HG02852 (cell line): ENCODE results near the gene MSH3.

Experiments
- ATAC-seq: cut with Tn5 transposase; IDR thresholded peaks from one replicate; pipeline ENCODE4 v1.9.1; 2021; ENCODE audit warnings: mild to moderate bottlenecking, moderate library complexity; ENCODE audit not compliant: unreplicated experiment

MSH3 gene

GRCh38 chr5:80654391-80655230, at the start of gene MSH3, which contains the start of gene DHFR:
TSS of gene MSH3 (plus strand) at chr5:80654652. CDS start at chr5:80654728, 76 bp downstream.
TSS of gene DHFR (minus strand) at chr5:80654983. CDS start at chr5:80654489, 494 bp downstream.
- ATAC-seq: peak; percentile 50

- no peak for ATAC-seq
Measured at GRCh38 chr5:80607343-80607742, 47.1 kb upstream of the MSH3 start.

- ATAC-seq: peak; percentile 95
Measured at GRCh38 chr5:80607832-80608231, 46.6 kb upstream of the MSH3 start.

- ATAC-seq: no peak
Measured at GRCh38 chr5:80608731-80609130, 45.7 kb upstream of the MSH3 start.

- ATAC-seq: no peak
Measured at GRCh38 chr5:80609692-80610091, 44.8 kb upstream of the MSH3 start.

- ATAC-seq: no peak
Measured at GRCh38 chr5:80615266-80615914, 39.1 kb upstream of the MSH3 start.

- ATAC-seq: no peak
Measured at GRCh38 chr5:80618438-80618837, 36.0 kb upstream of the MSH3 start.

- no peak for ATAC-seq
Measured at GRCh38 chr5:80619086-80619485, 35.4 kb upstream of the MSH3 start.

- no peak for ATAC-seq
Measured at GRCh38 chr5:80620211-80620610, 34.2 kb upstream of the MSH3 start.

- ATAC-seq: no peak
Measured at GRCh38 chr5:80622756-80623155, 31.7 kb upstream of the MSH3 start.

- no peak for ATAC-seq
Measured at GRCh38 chr5:80623999-80624398, 30.5 kb upstream of the MSH3 start.

- ATAC-seq: no peak
Measured at GRCh38 chr5:80625230-80625629, 29.2 kb upstream of the MSH3 start.

GRCh38 chr5:80629281-80629680, 25.2 kb upstream of the MSH3 start:
- no peak for ATAC-seq

- no peak for ATAC-seq
Measured at GRCh38 chr5:80631278-80632259, 22.9 kb upstream of the MSH3 start.

- no peak for ATAC-seq
Measured at GRCh38 chr5:80632700-80633099, 21.8 kb upstream of the MSH3 start.

- no peak for ATAC-seq
Measured at GRCh38 chr5:80634193-80634592, 20.3 kb upstream of the MSH3 start.

- ATAC-seq: no peak
Measured at GRCh38 chr5:80641353-80641752, 13.1 kb upstream of the MSH3 start.

GRCh38 chr5:80644900-80645299, 9.6 kb upstream of the MSH3 start:
- no peak for ATAC-seq

- ATAC-seq: no peak
Measured at GRCh38 chr5:80646926-80647325, 7.5 kb upstream of the MSH3 start.

- no peak for ATAC-seq
Measured at GRCh38 chr5:80653502-80653901, 950 bp upstream of the MSH3 start.

GRCh38 chr5:80654054-80654390, 430 bp upstream of the MSH3 start:
- no peak for ATAC-seq
